ENCODE results near the gene CYP4F22.
"Not testable (repeated sequence)": the region's sequence is repeated elsewhere in the genome, so short reads cannot be mapped to it uniquely, and the experiment has no call there.

The CYP4F22 gene

GRCh38 chr19:15583346-15583745 is 75.0 kb downstream of the CYP4F22 start:
- no peak for DNase-seq

GRCh38 chr19:15584095-15584494 is 75.8 kb downstream of the CYP4F22 start:
- DNase-seq: no peak

GRCh38 chr19:15584541-15585115 is 76.3 kb downstream of the CYP4F22 start:
- peak; percentile 89 for DNase-seq

- DNase-seq: peak; percentile 77
Measured at GRCh38 chr19:15587663-15588062, 79.3 kb downstream of the CYP4F22 start.

GRCh38 chr19:15588265-15588664 is 79.9 kb downstream of the CYP4F22 start:
- DNase-seq: no peak

- no peak for DNase-seq
Measured at GRCh38 chr19:15589760-15590451, 81.6 kb downstream of the CYP4F22 start.

- no peak for DNase-seq
Measured at GRCh38 chr19:15591796-15592195, 83.5 kb downstream of the CYP4F22 start.

GRCh38 chr19:15592506-15592905 is 84.2 kb downstream of the CYP4F22 start:
- DNase-seq: peak; percentile 40

GRCh38 chr19:15593766-15594165 is 85.4 kb downstream of the CYP4F22 start:
- not testable (repeated sequence) for DNase-seq

GRCh38 chr19:15595069-15595468 is 86.7 kb downstream of the CYP4F22 start:
- DNase-seq: peak; percentile 28

All from hematopoietic multipotent progenitor cell treated with erythropoietin and hydrocortisone succinate and interleukin-3 and kit ligand, for 4 days (in vitro differentiated cells).